NCI-H2107 treated with DMSO at 0.1 percent for 48 hours (cell line): Measurements from ENCODE around the gene AJM1.
"Not testable (repeated sequence)": the region's sequence is repeated elsewhere in the genome, so short reads cannot be mapped to it uniquely, and the experiment has no call there.

Experiments
- DNase-seq: peaks from one replicate; lab custom pipeline; 2025; ENCODE audit not compliant: unreplicated experiment; lab: John Stamatoyannopoulos, UW

The AJM1 gene

GRCh38 chr9:136843159-136843800 is 1.0 kb downstream of the AJM1 start:
- not testable (repeated sequence) for DNase-seq

GRCh38 chr9:136843801-136844740 is 1.8 kb downstream of the AJM1 start:
- DNase-seq, result not testable (repeated sequence)

DNA sequence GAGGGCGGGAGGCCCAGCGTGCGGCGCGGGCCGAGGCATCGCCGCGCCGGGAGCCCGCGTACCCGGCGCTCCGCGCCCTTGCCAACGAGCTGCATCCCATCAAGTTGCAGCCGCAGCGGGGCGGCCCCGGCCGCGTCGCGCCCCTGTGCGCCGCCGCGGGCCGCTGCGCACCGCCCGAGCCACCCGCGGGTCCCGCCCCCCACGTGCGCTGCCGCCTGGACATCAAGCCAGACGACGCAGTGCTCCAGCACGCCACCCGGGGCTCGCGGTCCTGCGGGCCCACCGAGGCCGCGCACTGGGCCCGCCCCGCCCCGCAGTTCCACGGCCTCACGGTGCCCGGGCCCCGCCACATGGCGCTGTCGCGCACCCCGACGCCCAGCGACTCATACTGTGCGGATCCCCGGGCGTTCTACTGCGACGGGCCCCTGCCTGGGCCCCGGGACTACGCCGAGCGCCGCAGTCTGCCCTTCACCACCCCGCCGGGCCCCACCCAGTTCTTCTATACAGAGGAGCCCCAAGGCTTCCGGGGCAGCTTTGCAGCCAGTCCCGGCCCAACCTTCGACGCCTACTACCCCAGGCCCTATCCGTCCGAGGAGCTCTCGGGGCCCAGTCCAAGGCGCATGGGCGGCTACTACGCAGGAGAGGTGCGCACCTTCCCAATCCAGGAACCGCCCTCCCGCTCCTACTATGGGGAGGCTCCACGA is 2.6 kb downstream of the AJM1 start:
- no peak for DNase-seq

DNA sequence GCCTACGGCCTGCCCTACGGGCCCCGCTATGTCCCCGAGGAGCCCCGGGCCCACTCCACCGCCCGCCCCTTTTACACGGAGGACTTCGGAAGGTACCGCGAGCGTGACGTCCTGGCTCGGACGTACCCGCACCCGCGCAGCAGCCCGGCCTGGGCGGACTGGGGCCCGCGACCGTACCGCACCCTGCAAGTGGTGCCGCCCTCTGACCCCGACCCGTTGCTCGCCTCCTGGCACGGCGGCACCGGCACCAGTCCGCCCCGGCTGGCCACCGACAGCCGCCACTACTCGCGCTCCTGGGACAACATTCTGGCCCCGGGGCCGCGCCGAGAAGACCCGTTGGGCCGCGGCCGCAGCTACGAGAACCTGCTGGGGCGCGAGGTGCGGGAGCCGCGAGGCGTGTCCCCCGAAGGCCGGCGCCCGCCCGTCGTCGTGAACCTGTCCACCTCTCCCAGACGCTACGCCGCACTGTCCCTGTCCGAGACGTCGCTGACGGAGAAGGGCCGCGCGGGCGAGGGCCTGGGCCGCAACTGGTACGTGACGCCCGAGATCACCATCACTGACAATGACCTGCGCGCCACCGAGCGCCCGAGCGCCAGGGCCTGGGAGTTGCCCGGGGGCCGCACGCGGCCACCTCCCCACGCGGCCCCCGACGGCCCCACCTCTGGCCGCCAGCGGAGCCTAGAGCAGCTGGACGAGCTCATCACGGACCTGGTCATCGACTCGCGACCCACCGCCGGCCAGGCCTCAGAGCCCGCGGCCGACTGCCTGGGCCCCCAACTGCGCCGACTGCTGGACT is 3.4 kb downstream of the AJM1 start:
- no peak for DNase-seq

DNA sequence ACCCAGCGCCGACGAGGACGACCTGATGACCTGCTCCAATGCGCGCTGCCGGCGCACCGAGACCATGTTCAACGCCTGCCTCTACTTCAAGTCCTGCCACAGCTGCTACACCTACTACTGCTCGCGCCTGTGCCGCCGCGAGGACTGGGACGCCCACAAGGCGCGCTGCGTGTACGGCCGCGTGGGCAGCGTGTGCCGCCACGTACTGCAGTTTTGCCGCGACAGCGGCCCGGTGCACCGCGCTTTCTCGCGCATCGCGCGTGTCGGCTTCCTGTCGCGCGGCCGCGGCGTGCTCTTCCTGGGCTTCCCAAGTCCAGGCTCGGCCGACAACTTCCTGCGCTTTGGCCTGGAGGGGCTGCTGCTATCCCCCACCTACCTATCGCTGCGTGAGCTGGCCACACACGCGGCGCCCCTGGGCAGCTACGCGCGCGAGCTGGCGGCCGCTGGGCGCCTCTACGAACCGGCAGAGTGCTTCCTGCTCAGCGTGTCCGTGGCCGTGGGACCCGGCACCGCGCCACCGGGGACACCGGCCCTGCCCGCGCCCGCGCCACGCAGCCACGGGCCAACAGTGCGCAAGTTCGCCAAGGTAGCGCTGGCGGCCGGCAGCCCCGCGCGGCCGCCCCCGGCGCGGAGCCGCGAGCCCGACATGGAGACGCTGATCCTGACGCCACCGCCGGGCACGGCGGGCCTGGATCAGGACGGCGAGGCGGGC is 4.3 kb downstream of the AJM1 start:
- DNase-seq, result no peak

GRCh38 chr9:136847088-136847825 is 5.0 kb downstream of the AJM1 start:
- DNase-seq, result no peak

GRCh38 chr9:136847826-136848392 is 5.6 kb downstream of the AJM1 start:
- peak; percentile 44 for DNase-seq

GRCh38 chr9:136848393-136849037 is 6.2 kb downstream of the AJM1 start:
- peak; percentile 51 for DNase-seq

- DNase-seq, result peak; percentile 98
These were observed 7.0 kb downstream of the AJM1 start, which contains the start of gene PHPT1 for GRCh38 chr9:136849038-136849959. Gene PHPT1 (plus strand): TSS chr9:136849409. CDS start chr9:136849431, 22 bp downstream.

DNA sequence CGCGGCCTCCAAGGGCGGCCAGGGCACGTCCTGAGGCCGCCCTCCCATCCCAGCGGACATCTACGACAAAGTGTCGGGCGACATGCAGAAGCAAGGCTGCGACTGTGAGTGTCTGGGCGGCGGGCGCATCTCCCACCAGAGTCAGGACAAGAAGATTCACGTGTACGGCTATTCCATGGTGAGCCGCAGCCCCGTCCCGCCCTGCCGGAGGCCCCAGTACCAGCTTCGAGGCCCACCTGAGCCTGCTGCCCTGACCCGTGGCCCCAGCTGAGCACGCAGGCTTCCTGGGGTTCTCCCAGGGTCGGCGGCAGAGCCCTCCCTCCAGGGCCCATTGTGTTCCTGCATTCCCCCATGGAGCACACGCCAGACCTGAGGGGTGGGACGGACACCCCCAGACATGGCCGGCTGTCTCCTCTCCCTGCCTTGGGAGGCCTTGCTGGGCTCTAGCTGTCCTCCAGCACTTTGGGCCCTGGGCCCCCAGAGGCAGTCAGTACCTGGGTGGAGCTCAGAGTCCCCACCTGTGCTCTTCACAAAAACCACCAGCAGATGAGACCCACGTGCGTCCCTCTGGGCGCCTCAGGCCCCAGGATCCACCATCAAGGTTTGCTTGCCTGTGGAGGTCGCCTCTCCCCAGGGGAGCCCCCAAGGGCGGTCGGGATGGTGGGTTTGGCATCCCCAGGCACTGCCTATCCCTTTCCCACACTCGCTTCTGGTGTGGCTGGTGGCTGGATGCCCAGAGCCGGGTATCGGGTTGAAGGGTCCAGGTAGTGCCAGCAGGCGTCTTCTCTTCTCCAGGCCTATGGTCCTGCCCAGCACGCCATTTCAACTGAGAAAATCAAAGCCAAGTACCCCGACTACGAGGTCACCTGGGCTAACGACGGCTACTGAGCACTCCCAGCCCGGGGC is 7.9 kb downstream of the AJM1 start:
- no peak for DNase-seq

DNA sequence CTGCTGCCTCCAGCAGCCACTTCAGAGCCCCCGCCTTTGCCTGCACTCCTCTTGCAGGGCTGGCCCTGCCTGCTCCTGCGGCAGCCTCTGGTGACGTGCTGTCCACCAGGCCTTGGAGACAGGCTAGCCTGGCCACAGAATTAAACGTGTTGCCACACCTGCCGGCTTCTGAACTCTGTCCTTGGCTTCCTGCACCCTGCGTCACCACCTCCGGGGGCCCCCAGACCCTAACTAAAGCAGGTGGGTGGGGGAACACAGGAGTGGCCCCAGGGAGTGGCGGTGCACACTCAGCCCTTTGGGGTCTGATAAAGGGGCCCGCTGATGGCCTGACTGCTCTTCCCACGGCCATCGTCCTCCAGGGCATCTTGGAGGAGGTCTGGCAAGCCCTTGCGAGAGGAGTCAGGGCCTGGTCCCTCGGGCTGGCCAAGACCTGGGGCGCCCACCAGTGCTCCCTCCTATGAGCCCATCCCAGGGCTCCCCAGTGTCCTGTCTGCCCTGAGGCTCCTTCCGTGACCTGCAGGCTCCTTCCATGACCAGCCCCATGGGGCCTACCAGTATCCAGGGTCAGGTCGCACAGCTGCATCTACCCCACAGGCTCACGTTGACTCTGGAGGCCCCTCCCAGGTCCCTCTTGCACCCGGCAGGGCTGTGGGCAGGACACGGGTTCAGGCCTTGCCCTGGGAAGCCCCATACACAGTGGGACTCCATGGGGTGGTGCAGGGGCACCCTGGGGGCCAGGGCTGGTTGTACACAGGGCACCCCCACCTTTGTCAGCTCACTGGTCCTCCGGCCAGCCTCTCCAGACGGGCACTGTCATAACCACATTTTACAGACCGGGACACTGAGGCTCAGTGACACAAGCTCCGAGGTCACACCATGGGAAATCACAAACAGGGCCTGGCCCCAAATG is 8.8 kb downstream of the AJM1 start:
- DNase-seq, result no peak

GRCh38 chr9:136851941-136852663 is 9.8 kb downstream of the AJM1 start, which contains the start of gene MAMDC4:
Gene MAMDC4 (plus strand): TSS chr9:136852346. CDS start chr9:136852417, 71 bp downstream.
- no peak for DNase-seq

GRCh38 chr9:136852664-136853595 is 10.7 kb downstream of the AJM1 start:
- DNase-seq, result no peak
